ENCODE data around the gene KLHL15.

- TF ChIP-seq POLR2A (IDR thresholded peaks at IDR 0.05; ENCODE audit: low read depth, low read length), result no peak
- TF ChIP-seq RAD21 (IDR thresholded peaks at IDR 0.05; ENCODE audit: low read length), result no peak
Observed at GRCh38 chrX:24030597-24030996, 3.6 kb upstream of the KLHL15 start.
